Endothelial cell of umbilical vein (primary cell): ENCODE measurements around the gene TMEM54. TPM values are rescaled to one million over a fixed set of nuclear protein-coding genes. Genes with fewer than 3 reads are reported as not detected.

ENCODE experiments used
- BruUV-seq: library from RNA; stranded (reverse); fragments of 400-500 nt; replicated peaks from 2 replicates; lab custom pipeline; 2021; lab: Mats Ljungman, UMichigan
- CTCF ChIA-PET: fragments of 300-600, 350-600 bp; sonication (Branson Sonifier 250); formaldehyde crosslinking; loops from one replicate; lab custom pipeline; 2021; ENCODE audit warnings: antibody characterized with exemption, inconsistent platforms; lab: Charles Lee
- POLR2A ChIA-PET: fragments of 300-600, 350-600 bp; sonication (Branson Sonifier 250); formaldehyde crosslinking; loops from one replicate; lab custom pipeline; 2021; ENCODE audit warnings: antibody characterized with exemption, inconsistent platforms; lab: Charles Lee
- DNase-seq: peaks from one replicate; pipeline ENCODE4 v3.0.0-alpha.2; 2011; ENCODE audit warnings: low read depth, low spot score
- FAIRE-seq: peaks from 2 replicates; lab custom pipeline; 2011; peaks lifted over from hg19 to GRCh38; lab: Jason Lieb, UNC
- H2AFZ ChIP-seq: 2 replicates; pipeline ENCODE4 v1.6.0; 2012; ENCODE audit warnings: low read depth, low read length, control low read depth, inconsistent platforms
- H3K27ac ChIP-seq: 2 replicates; pipeline ENCODE4 v1.5.1; 2011; ENCODE audit warnings: low read depth, mild to moderate bottlenecking, control low read depth, low read length, moderate library complexity; ENCODE audit not compliant: insufficient read depth
- H3K27me3 ChIP-seq, 2 experiments: 2 replicates each; pipeline versions ENCODE4 v1.6.0 to v1.6.1; 2011; ENCODE audit warnings: low read length in 2 of 2, mixed read lengths in 1 of 2; ENCODE audit not compliant: control insufficient read depth in 2 of 2, insufficient read depth in 2 of 2
- H3K36me3 ChIP-seq, 2 experiments: 2 replicates in 1 of 2; 3 replicates in 1 of 2; pipeline ENCODE4 v1.5.1; 2011; ENCODE audit warnings: low read length in 2 of 2, mild to moderate bottlenecking in 1 of 2, moderate library complexity in 1 of 2; ENCODE audit not compliant: control insufficient read depth in 2 of 2, insufficient read depth in 2 of 2; ENCODE audit errors: extremely low read depth in 1 of 2
- H3K4me1 ChIP-seq: 3 replicates; pipeline ENCODE4 v1.5.1; 2011; ENCODE audit warnings: mild to moderate bottlenecking, low read length; ENCODE audit not compliant: control insufficient read depth, insufficient read depth; ENCODE audit errors: extremely low read depth
- H3K4me2 ChIP-seq: 2 replicates; pipeline ENCODE4 v1.6.1; 2011; ENCODE audit warnings: low read length, control low read depth, mixed read lengths; ENCODE audit not compliant: insufficient read depth
- H3K4me3 ChIP-seq, 3 experiments: fragments of 200-600 bp in 1 of 3; sonication (generic), shearing (Covaris generic) in 1 of 3; replicated peaks in 1 of 3; 2 replicates each; pipeline ENCODE4 v1.5.1; 2011 to 2016; ENCODE audit warnings: control low read depth in 3 of 3, low read length in 3 of 3, mild to moderate bottlenecking in 2 of 3, inconsistent platforms in 1 of 3, low read depth in 1 of 3, moderate library complexity in 1 of 3; ENCODE audit not compliant: insufficient read depth in 1 of 3
- H3K79me2 ChIP-seq: 2 replicates; pipeline ENCODE4 v1.6.0; 2012; ENCODE audit warnings: low read length, inconsistent platforms; ENCODE audit not compliant: control insufficient read depth, insufficient read depth
- H3K9ac ChIP-seq: replicated peaks from 2 replicates; pipeline ENCODE3; 2011; ENCODE audit warnings: low read length, control low read depth; ENCODE audit not compliant: insufficient read depth; ENCODE audit errors: extremely low read depth
- H3K9me1 ChIP-seq: replicated peaks from 3 replicates; pipeline ENCODE4 v1.6.0; 2011; ENCODE audit warnings: mild to moderate bottlenecking, low read length; ENCODE audit not compliant: control insufficient read depth, insufficient read depth; ENCODE audit errors: extremely low read depth
- H3K9me3 ChIP-seq: replicated peaks from 2 replicates; pipeline ENCODE4 v1.5.1; 2012; ENCODE audit warnings: low read length, inconsistent platforms; ENCODE audit not compliant: control insufficient read depth, insufficient read depth
- H4K20me1 ChIP-seq: replicated peaks from 2 replicates; pipeline ENCODE3; 2011; ENCODE audit warnings: mild to moderate bottlenecking, low read length; ENCODE audit not compliant: control insufficient read depth, insufficient read depth; ENCODE audit errors: extremely low read depth
- EZH2 ChIP-seq: IDR thresholded peaks from 2 replicates; pipeline ENCODE4 v1.6.1; 2012; ENCODE audit warnings: borderline replicate concordance, low read depth, mild to moderate bottlenecking, moderate library complexity, low read length, inconsistent platforms; ENCODE audit not compliant: severe bottlenecking
- FOS ChIP-seq: IDR thresholded peaks from 2 replicates; pipeline ENCODE4 v1.6.1; 2011; ENCODE audit warnings: mild to moderate bottlenecking, low read length, moderate library complexity, borderline replicate concordance; ENCODE audit not compliant: insufficient read depth
- dilution Hi-C: fragments of 300-500 bp; cut with MboI; formaldehyde crosslinking; loops from one replicate; pipeline ENCODE4 v1.15.0; 2019; ENCODE audit warnings: low sequenced_read_pairs; ENCODE audit not compliant: extremely low pct_ligation_motif_present
- intact Hi-C: fragments of 100-400 bp; cut with micrococcal nuclease; formaldehyde crosslinking; loops from one replicate; pipeline ENCODE4 v1.10.0; 2022
- polyA plus RNA-seq, 4 experiments: library from polyadenylated mRNA; depleted of rRNA in 3 of 4; stranded (reverse) in 3 of 4; unstranded in 1 of 4; fragments of >200 nt; gene quantifications; 2 replicates each; pipeline versions ENCODE4 v1.2.1 to v1.2.3, GENCODE V29; 2011 to 2012; ENCODE audit warnings: missing spikeins in 1 of 4
- total RNA-seq: library from RNA; stranded (reverse); gene quantifications from 2 replicates; pipeline ENCODE4 v1.2.3, GENCODE V29; 2021
- TF ChIP-seq, protein P1 (sequence below), 2 donors: IDR thresholded peaks; 1 replicate in 1 of 2; 2 replicates in 1 of 2; pipeline ENCODE4 v1.5.1; 2011; ENCODE audit warnings: low read length in 2 of 2, mild to moderate bottlenecking in 2 of 2, moderate library complexity in 2 of 2, control low read depth in 1 of 2, inconsistent platforms in 1 of 2, low read depth in 1 of 2; ENCODE audit not compliant: insufficient read depth in 1 of 2; ENCODE audit errors: extremely low read depth in 1 of 2
- TF ChIP-seq, protein P2 (sequence below): IDR thresholded peaks from 2 replicates; pipeline ENCODE4 v1.6.1; 2011; ENCODE audit not compliant: insufficient read depth, insufficient read length

Gene TMEM54
- total and polyA plus RNA-seq, 2 donors (not counting 3 experiments of a cell fraction or from before 2014, with no cell fraction given): 23.6 to 77.2 TPM

DNA sequence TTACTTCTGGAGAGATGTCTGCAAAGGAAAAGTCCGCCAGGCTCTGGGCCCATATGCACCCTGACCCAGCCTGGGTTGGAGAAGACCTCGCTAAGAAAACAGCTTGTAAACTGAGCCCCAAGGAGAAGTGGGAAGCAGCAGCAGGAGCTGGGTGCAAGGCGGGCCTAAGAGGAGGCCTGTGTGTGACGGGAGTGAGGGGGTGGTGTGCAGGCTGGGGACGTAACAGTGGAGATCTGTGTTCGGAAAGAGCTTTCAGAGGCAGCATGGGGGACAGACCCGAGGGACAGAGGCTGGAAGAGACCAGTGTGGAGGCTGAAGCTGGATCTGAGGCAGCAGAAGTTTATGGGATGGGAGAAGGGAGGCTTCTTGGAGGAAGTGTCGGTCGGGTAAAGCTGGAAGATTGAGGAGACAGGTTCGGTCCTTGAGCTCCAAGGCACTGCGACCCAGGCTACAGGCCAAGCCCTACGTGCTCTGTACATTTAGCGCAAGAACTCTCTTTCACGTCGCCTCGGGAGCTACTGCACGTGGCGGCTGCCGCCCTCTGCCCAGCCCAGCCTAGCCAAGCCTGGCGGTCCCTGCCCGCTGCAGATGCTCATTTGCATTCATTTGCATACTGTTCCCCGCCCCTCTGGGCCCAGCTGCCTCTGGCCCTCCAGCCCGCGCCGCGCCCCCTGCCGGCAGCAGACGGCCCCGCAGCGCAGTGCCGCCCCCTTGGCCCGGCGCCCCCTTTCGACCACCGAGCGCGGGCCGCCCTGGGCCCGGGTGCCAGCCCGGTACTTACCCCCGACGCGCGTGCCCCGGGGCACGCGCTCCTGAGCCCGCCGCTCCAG is 8.6 kb downstream of the TMEM54 start:
- DNase-seq (no peak), FAIRE-seq (no peak)
- no peaks in the 10 kb centered on the region for H3K36me3 ChIP-seq
- H3K9me3 ChIP-seq: no peaks in the 10 kb centered on the region
- peaks cover 13 to 19% of the 10 kb centered on the region in 2 experiments for H3K27me3 ChIP-seq
- intact Hi-C loops (no loop called here), dilution Hi-C loops (no loop called here)
- peak overlapping the region; percentile 16 to 35 (median 30) for H3K4me3 ChIP-seq
- H3K79me2 ChIP-seq: no peaks in the 10 kb centered on the region
- peak overlapping the region; percentile 61 for H3K4me2 ChIP-seq
- no peaks in the 10 kb centered on the region for H3K9me1 ChIP-seq
- H4K20me1 ChIP-seq: no peaks in the 10 kb centered on the region
- no peak overlapping the region for H3K27ac ChIP-seq
- peak overlapping the region; percentile 63 for H2AFZ ChIP-seq
- ChIA-PET CTCF (interaction anchor here (0.6 to 5.7 kb wide), 20 partner anchors 11 to 491 kb away, joined by 3 to 51 read pairs (median 4); partner anchors contain the start of gene RNF19B), POLR2A (no interaction called here)
- H3K9ac ChIP-seq: no peak overlapping the region
- TF ChIP-seq, protein P1, sequence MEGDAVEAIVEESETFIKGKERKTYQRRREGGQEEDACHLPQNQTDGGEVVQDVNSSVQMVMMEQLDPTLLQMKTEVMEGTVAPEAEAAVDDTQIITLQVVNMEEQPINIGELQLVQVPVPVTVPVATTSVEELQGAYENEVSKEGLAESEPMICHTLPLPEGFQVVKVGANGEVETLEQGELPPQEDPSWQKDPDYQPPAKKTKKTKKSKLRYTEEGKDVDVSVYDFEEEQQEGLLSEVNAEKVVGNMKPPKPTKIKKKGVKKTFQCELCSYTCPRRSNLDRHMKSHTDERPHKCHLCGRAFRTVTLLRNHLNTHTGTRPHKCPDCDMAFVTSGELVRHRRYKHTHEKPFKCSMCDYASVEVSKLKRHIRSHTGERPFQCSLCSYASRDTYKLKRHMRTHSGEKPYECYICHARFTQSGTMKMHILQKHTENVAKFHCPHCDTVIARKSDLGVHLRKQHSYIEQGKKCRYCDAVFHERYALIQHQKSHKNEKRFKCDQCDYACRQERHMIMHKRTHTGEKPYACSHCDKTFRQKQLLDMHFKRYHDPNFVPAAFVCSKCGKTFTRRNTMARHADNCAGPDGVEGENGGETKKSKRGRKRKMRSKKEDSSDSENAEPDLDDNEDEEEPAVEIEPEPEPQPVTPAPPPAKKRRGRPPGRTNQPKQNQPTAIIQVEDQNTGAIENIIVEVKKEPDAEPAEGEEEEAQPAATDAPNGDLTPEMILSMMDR (IDR thresholded peaks at IDR 0.05; ENCODE audit: extremely low read depth in 1 of 2, insufficient read depth in 1 of 2, low read depth in 1 of 2, low read length in 2 of 2): peak; percentile 56 to 76
- TF ChIP-seq EZH2 (peak; percentile 31), FOS (no peak)
- TF ChIP-seq, protein P2, sequence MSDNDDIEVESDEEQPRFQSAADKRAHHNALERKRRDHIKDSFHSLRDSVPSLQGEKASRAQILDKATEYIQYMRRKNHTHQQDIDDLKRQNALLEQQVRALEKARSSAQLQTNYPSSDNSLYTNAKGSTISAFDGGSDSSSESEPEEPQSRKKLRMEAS: no peak
- BruUV-seq: no TSS peak
- H3K4me1 ChIP-seq: peaks cover 6% of the 10 kb centered on the region
